HG03558 (cell line): Measurements from ENCODE around the gene FAM124B.

Source experiments
- ATAC-seq: cut with Tn5 transposase; IDR thresholded peaks from one replicate; pipeline ENCODE4 v1.9.1; 2021; ENCODE audit warnings: moderate number of reproducible peaks; ENCODE audit not compliant: unreplicated experiment; ENCODE audit errors: extremely low read depth

Gene FAM124B, protein sequence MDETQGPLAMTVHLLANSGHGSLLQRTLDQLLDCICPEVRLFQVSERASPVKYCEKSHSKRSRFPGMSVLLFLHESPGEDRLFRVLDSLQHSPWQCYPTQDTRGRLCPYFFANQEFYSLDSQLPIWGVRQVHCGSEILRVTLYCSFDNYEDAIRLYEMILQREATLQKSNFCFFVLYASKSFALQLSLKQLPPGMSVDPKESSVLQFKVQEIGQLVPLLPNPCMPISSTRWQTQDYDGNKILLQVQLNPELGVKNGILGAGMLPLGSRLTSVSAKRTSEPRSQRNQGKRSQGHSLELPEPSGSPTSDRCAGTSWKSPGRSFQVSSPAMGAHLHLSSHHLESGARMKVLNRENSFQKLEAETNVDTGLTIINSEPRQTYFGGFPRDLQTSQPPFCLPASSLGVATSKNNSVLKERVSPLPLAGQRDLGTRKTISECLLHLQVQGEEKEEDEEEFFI

GRCh38 chr2:224401641-224402342 is at the start of gene FAM124B:
Gene FAM124B, minus strand, starts transcription at chr2:224402107. Its CDS starts 339 bp downstream, at chr2:224401768.
- no peak for ATAC-seq

DNA sequence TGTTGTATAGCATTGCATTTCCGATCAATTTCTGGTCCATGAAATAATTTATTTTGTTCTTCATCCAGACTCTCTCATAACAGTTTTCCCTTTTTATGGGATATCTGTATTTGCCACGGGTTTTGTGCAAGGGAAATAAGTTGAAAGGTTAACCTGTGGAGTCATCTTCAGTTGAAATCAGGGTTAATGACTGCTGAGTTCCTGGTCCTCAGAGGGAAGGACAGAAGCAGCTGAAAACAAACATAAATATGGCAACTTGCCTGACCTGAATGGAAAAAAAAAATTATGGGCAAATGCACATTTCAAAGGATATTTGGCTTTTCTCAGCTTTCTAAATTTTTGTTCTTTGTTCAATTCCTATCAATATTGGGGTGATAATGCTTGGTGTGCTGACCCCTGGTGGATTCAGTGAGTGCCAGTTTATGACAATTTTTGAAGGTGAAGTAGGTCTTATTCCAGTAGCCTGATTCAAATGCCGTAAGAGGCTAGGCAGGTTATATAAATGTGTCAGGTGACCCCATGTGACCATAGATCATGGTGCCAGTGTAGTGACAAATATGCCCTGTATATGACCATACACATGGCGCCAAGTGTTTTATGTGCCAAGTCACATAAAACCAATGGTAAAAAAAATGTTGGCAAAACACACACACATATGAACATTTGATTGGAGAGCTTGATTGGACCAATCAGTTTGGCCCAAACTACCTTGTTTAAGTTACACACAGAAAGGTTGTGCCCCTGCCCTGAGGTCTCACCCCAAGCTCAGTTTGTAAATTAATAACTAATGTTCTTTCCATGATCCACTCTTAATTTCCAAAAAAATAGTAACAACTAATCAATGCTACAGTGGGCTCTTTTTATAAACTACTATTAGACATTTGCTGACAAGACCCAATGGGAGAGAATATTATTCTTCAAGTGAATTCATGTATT is 47.6 kb upstream of the FAM124B start:
- no peak for ATAC-seq

GRCh38 chr2:224448236-224448635 is 46.3 kb upstream of the FAM124B start:
- ATAC-seq: no peak

DNA sequence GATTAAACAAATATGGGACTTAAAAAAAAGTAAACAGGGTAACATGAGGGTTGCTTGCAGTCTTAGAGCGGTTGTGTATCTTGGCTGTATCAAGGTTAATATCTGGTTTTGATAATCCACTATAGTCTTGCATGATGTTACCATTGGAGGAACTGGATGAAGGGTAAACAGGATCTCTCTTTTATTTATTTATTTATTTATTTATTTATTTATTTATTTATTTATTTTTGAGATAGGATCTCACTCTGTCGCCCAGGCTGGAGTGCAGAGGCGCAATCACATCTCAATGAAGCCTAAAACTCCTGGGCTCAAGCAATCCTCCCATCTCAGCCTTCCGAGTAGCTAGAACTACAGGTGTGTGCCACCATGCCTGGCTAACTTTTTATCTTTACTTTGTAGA is 42.9 kb upstream of the FAM124B start:
- ATAC-seq: no peak

DNA sequence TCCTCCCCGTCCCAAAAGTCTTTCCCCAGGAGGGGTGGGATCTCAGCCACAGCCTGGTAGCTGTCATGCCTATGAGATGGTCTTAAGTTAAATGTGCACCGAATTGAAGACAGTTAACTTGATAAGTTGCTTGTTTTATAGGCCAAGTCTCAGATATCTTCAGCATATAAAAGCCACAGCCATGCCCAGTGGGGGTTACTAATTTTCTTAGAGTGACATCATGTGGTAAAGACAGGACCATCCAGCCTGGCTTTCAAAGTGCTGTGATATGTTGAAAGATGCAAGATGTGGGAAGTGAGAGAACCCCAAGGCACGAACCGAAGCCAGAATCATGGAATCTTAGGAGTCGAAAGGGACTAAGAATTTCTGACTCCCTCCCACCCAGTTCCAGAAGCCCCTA is 42.1 kb upstream of the FAM124B start:
- ATAC-seq: no peak

- no peak for ATAC-seq
These were observed 40.4 kb upstream of the FAM124B start for GRCh38 chr2:224442071-224442967.

- ATAC-seq: no peak
These were observed 39.1 kb upstream of the FAM124B start for GRCh38 chr2:224440988-224441387.

- no peak for ATAC-seq
These were observed 36.8 kb upstream of the FAM124B start for GRCh38 chr2:224438726-224439125.

GRCh38 chr2:224436634-224437033 is 34.7 kb upstream of the FAM124B start:
- no peak for ATAC-seq

- no peak for ATAC-seq
These were observed 32.7 kb upstream of the FAM124B start for GRCh38 chr2:224434618-224435017.

GRCh38 chr2:224433442-224433841 is 31.5 kb upstream of the FAM124B start:
- no peak for ATAC-seq

DNA sequence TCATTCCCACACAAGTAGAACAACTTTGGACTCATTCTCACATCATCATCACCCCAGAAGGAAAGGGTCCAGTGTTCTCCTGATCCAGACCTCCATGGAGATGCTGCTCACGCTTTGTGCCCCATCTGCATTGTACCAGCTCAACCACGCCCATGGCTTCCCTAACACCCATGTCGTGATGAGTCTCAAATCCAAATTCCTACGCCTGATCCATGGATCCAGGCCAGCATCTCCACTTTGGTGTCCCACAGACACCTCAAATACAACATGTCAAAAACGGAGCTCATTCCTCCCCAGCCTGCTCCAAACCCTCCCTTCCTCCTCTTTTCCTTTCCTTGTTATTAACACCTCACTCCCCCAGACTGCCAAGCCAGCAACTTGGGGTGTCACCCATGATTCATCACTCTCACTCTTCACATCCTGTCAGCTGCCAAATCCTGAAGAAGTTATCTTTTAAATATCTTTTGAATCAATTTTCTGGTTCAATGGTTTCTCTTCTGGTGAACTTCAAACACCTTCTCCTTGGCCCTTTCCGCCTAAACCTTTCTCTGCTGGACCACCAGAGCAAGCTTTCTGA is 30.2 kb upstream of the FAM124B start:
- no peak for ATAC-seq

DNA sequence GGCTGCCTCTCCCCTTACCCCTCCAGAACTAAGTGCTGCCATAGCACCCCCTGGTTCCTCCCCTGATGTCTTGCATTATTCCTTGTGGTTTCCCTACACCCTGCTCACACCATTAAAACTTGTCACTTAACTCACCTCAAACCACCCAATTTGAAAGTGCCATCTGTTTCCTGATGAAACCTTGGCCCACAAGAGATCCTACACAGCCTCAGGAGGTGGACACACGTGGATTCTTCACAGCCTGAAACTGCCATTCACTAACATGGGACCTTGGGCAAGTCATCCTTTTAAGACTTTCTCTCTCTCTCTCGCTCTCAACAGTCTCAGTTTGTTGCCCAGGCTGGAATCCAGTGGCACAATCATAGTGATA is 27.5 kb upstream of the FAM124B start:
- no peak for ATAC-seq

GRCh38 chr2:224428787-224429440 is 27.0 kb upstream of the FAM124B start:
- no peak for ATAC-seq

GRCh38 chr2:224427471-224427870 is 25.6 kb upstream of the FAM124B start:
- no peak for ATAC-seq

GRCh38 chr2:224426656-224427055 is 24.7 kb upstream of the FAM124B start:
- ATAC-seq: no peak

DNA sequence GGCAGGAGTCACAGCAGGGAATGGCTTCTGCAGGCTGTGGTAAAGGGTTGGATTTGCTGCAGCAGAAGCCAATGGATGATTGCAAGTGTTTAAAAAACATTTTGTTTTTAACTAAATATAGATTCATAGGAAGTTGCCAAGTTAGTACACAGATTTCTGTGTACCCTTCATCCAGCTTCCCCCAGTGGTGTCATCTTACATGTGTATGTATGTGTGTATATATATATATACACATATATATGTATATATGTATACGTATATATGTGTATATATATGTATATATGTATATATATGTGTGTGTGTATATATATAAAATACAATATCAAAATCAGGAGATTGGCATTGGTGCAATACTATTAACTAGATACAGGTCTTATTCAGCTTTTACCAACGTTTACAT is 19.2 kb upstream of the FAM124B start:
- no peak for ATAC-seq

GRCh38 chr2:224417947-224418346 is 16.0 kb upstream of the FAM124B start:
- no peak for ATAC-seq

GRCh38 chr2:224417361-224417729 is 15.4 kb upstream of the FAM124B start:
- no peak for ATAC-seq
